Hematopoietic multipotent progenitor cell treated with erythropoietin and hydrocortisone succinate and interleukin-3 and kit ligand, for 6 days (in vitro differentiated cells): ENCODE results near the gene CYP3A4.

ENCODE experiments used
- DNase-seq: peaks from one replicate; pipeline ENCODE4 v3.0.0-alpha.2; 2015

The CYP3A4 gene

GRCh38 chr7:99720800-99721595 lies 63.0 kb downstream of the CYP3A4 start:
- no peak for DNase-seq

GRCh38 chr7:99719996-99720769 lies 63.8 kb downstream of the CYP3A4 start:
- no peak for DNase-seq

GRCh38 chr7:99713995-99714570 lies 69.9 kb downstream of the CYP3A4 start:
- DNase-seq: no peak

- DNase-seq: no peak
Observed at GRCh38 chr7:99709838-99710578, 74.0 kb downstream of the CYP3A4 start.

GRCh38 chr7:99709260-99709659 lies 74.7 kb downstream of the CYP3A4 start:
- DNase-seq: no peak

- DNase-seq: no peak
Observed at GRCh38 chr7:99707096-99707495, 76.9 kb downstream of the CYP3A4 start.
